Loucy (cell line): ENCODE data around the gene SFR1.

ENCODE experiments used
- H2AFZ ChIP-seq: fragments of 200-600 bp; sonication (generic); 2 replicates; pipeline ENCODE4 v1.6.0; 2016; ENCODE audit warnings: antibody characterized with exemption, mild to moderate bottlenecking, low read length, moderate library complexity
- H3F3A ChIP-seq: fragments of 200-600 bp; 2 replicates; pipeline ENCODE4 v1.6.0; 2016; ENCODE audit warnings: antibody characterized with exemption, low read depth, mild to moderate bottlenecking
- H3K27me3 ChIP-seq: fragments of 200-600 bp; sonication (generic); 2 replicates; pipeline ENCODE4 v1.6.1; 2014; ENCODE audit warnings: low read length, mild to moderate bottlenecking; ENCODE audit not compliant: insufficient read depth, poor library complexity, severe bottlenecking
- H3K36me3 ChIP-seq: fragments of 200-600 bp; sonication (generic); 2 replicates; pipeline ENCODE4 v1.6.1; 2016; ENCODE audit warnings: low read length; ENCODE audit not compliant: insufficient read depth
- H3K4me1 ChIP-seq: fragments of 200-600 bp; sonication (generic); 2 replicates; pipeline ENCODE4 v1.5.1; 2014; ENCODE audit warnings: low read length, mild to moderate bottlenecking; ENCODE audit not compliant: insufficient read depth, poor library complexity, severe bottlenecking
- H3K4me2 ChIP-seq: fragments of 200-600 bp; sonication (generic); 2 replicates; pipeline ENCODE4 v1.6.0; 2014; ENCODE audit warnings: antibody characterized with exemption, low read length, low read depth, mild to moderate bottlenecking; ENCODE audit not compliant: poor library complexity, severe bottlenecking
- H3K4me3 ChIP-seq: fragments of 200-600 bp; sonication (generic); 2 replicates; pipeline ENCODE4 v1.5.1; 2014; ENCODE audit warnings: low read length, mild to moderate bottlenecking, mixed read lengths; ENCODE audit not compliant: poor library complexity, severe bottlenecking
- H3K79me2 ChIP-seq: fragments of 200-600 bp; sonication (generic); 2 replicates; pipeline ENCODE4 v1.6.1; 2014; ENCODE audit warnings: low read length; ENCODE audit not compliant: insufficient read depth
- H3K9ac ChIP-seq: fragments of 200-600 bp; sonication (generic); 2 replicates; pipeline ENCODE4 v1.6.0; 2014; ENCODE audit warnings: mild to moderate bottlenecking, low read depth, low read length, moderate library complexity; ENCODE audit not compliant: poor library complexity, severe bottlenecking
- H3K9me2 ChIP-seq: fragments of 200-600 bp; sonication (generic); replicated peaks from 2 replicates; pipeline ENCODE4 v1.6.1; 2016; ENCODE audit warnings: low read depth, low read length, mixed read lengths
- H3K9me3 ChIP-seq: fragments of 200-600 bp; sonication (generic); 2 replicates; pipeline ENCODE4 v1.6.1; 2014; ENCODE audit warnings: mild to moderate bottlenecking, antibody characterized with exemption, low read length, low read depth; ENCODE audit not compliant: insufficient read depth
- H4K20me1 ChIP-seq: fragments of 200-600 bp; sonication (generic); 2 replicates; pipeline ENCODE4 v1.6.0; 2014; ENCODE audit warnings: antibody characterized with exemption, low read length, mild to moderate bottlenecking; ENCODE audit not compliant: insufficient read depth, poor library complexity, severe bottlenecking
- EZH2phosphoT487 ChIP-seq: fragments of 200-600 bp; IDR thresholded peaks from 2 replicates; pipeline ENCODE4 v1.6.1; 2018; ENCODE audit warnings: antibody characterized with exemption, mild to moderate bottlenecking, moderate library complexity, borderline replicate concordance
- TF ChIP-seq, protein P1 (sequence below): fragments of 200-600 bp; sonication (generic); conservative IDR thresholded peaks from 2 replicates; pipeline ENCODE4 v1.5.1; 2014; ENCODE audit warnings: mild to moderate bottlenecking, antibody characterized with exemption, low read length

The SFR1 gene

DNA sequence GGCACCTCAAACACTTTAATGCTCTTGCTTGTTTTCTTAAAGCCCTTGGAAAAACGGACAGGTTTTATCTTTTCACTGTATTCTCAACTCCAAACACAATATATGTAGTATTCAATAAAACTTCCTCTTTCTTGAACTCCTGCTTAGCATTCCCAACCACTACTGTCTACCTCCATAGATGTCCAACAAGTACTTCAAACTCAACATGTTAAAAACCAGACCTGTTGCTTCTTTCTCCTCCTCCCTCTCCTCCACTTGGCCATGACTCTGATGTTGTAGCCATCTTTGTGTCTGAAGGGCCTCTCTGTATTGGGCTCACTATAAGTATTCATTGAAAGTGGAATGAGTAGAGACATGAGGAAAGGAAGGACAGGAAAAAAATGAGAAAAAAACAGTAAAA is 20.1 kb upstream of the SFR1 start:
- H3K9me2 ChIP-seq = no peaks in the 10 kb centered on the region
- H3K4me3 ChIP-seq = no peak overlapping the region
- no peaks in the 10 kb centered on the region for H3K36me3 ChIP-seq
- no peaks in the 10 kb centered on the region for H3K27me3 ChIP-seq
- no peak overlapping the region for H3K9ac ChIP-seq
- peaks cover 5% of the 10 kb centered on the region; the same call in 1 of the 2 replicates for H3K9me3 ChIP-seq
- H4K20me1 ChIP-seq = no peaks in the 10 kb centered on the region
- H3K4me1 ChIP-seq = no peaks in the 10 kb centered on the region
- no peak overlapping the region for H3K4me2 ChIP-seq
- TF ChIP-seq EZH2phosphoT487 = no peak
- TF ChIP-seq, protein P1, sequence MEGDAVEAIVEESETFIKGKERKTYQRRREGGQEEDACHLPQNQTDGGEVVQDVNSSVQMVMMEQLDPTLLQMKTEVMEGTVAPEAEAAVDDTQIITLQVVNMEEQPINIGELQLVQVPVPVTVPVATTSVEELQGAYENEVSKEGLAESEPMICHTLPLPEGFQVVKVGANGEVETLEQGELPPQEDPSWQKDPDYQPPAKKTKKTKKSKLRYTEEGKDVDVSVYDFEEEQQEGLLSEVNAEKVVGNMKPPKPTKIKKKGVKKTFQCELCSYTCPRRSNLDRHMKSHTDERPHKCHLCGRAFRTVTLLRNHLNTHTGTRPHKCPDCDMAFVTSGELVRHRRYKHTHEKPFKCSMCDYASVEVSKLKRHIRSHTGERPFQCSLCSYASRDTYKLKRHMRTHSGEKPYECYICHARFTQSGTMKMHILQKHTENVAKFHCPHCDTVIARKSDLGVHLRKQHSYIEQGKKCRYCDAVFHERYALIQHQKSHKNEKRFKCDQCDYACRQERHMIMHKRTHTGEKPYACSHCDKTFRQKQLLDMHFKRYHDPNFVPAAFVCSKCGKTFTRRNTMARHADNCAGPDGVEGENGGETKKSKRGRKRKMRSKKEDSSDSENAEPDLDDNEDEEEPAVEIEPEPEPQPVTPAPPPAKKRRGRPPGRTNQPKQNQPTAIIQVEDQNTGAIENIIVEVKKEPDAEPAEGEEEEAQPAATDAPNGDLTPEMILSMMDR = no peak
- H2AFZ ChIP-seq = peak overlapping the region; percentile 35; the same call in 1 of the 2 replicates
- no peaks in the 10 kb centered on the region for H3K79me2 ChIP-seq
- no peaks in the 10 kb centered on the region for H3F3A ChIP-seq

DNA sequence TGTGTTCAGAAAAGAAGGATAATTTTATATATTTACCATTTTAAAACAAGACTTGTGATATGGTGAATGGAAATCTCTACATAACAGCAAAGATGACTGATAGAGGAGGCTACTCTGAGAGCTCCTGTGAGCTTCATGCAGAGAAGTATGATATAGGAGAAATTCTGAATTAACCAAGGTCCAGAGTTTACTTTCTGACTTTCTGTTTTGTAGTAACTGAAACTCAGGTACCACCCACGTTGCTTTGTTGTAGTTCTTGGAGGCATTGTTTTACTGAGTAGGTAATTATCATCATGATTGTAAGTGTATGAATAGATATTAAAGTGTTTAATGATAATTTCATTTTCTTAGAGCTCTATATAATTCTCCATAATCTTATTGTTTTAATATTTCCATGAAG is 18.0 kb upstream of the SFR1 start:
- Histone ChIP-seq H4K20me1 (no peaks in the 10 kb centered on the region), H3K79me2 (no peaks in the 10 kb centered on the region), H3K9ac (no peak overlapping the region), H3K36me3 (no peaks in the 10 kb centered on the region), H3K4me2 (no peak overlapping the region), H3K9me2 (no peaks in the 10 kb centered on the region), H3K4me3 (no peak overlapping the region), H2AFZ (no peak overlapping the region), H3K4me1 (no peaks in the 10 kb centered on the region), H3F3A (no peaks in the 10 kb centered on the region), H3K9me3 (no peaks in the 10 kb centered on the region), H3K27me3 (no peaks in the 10 kb centered on the region)
- TF ChIP-seq EZH2phosphoT487 = no peak
- TF ChIP-seq, protein P1 = no peak

DNA sequence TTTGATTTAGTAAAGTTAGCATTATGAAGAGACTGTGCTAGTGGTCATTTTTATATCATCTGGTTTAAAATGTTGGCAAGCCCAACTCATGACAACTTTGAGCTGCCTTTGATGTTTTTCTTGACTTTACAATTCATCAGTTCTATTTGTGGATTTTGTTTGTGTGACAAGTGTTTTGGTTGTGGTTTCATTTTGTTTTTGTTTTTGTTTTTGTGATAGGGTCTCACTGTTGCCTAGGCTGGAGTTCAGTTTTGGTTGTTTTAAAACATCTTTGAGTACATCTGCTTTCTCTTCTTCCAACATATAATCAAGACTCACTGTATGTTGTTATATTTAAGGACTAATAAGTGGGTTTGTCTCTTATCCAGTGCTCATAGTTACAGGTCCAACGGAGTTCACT is 17.6 kb upstream of the SFR1 start:
- no peak for TF ChIP-seq EZH2phosphoT487
- TF ChIP-seq, protein P1 = no peak
- H3K9me2 ChIP-seq = no peaks in the 10 kb centered on the region
- H4K20me1 ChIP-seq = no peaks in the 10 kb centered on the region
- H3K27me3 ChIP-seq = no peaks in the 10 kb centered on the region
- H3K4me2 ChIP-seq = no peak overlapping the region
- H3K4me1 ChIP-seq = no peaks in the 10 kb centered on the region
- no peak overlapping the region for H3K9ac ChIP-seq
- no peaks in the 10 kb centered on the region for H3K36me3 ChIP-seq
- no peaks in the 10 kb centered on the region for H3K79me2 ChIP-seq
- H3K4me3 ChIP-seq = no peak overlapping the region
- H3F3A ChIP-seq = no peaks in the 10 kb centered on the region
- no peak overlapping the region for H2AFZ ChIP-seq
- H3K9me3 ChIP-seq = no peaks in the 10 kb centered on the region
